ENCODE measurements around the gene TK2. TPM values are rescaled to one million over a fixed set of nuclear protein-coding genes. Genes with fewer than 3 reads are reported as not detected.
"Not testable (repeated sequence)": the region's sequence is repeated elsewhere in the genome, so short reads cannot be mapped to it uniquely, and the experiment has no call there.

TK2 gene
- total and polyA plus RNA-seq, 2 donors (not counting 1 experiment from before 2014, with no cell fraction given): 34.8 to 73.7 TPM

DNA sequence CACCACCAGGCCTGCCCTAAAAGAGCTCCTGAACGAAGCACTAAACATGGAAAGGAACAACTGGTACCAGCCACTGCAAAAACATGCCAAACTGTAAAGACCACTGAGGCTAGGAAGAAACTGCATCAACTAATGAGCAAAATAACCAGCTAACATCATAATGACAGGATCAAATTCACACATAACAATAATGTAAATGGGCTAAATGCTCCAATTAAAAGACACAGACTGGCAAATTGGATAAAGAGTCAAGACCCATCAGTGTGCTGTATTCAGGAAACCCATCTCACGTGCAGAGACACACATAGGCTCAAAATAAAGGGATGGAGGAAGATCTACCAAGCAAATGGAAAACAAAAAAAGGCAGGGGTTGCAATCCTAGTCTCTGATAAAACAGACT, 52.0 kb downstream of the TK2 start:
- not testable (repeated sequence) for DNase-seq (ENCODE audit: low read depth in 2 of 2)

DNA sequence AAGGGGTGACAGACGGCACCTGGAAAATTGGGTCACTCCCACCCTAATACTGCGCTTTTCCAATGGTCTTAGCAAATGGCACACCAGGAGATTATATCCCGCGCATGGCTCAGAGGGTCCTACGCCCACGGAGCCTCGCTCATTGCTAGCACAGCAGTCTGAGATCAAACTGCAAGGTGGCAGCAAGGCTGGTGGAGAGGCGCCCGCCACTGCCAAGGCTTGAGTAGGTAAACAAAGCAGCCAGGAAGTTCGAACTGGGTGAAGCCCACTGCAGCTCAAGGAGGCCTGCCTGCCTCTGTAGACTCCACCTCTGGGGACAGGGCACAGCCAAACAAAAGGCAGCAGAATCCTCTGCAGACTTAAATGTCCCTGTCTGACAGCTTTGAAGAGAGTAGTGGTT, 53.7 kb downstream of the TK2 start:
- H3K27ac ChIP-seq (ENCODE audit: insufficient read depth, low read length); H3K9ac ChIP-seq (ENCODE audit: insufficient read depth, low read length); H3K9me3 ChIP-seq (ENCODE audit: control insufficient read depth, insufficient read depth, low read depth, low read length); H3K36me3 ChIP-seq (ENCODE audit: control insufficient read depth, insufficient read depth, low read length); H2AFZ ChIP-seq (ENCODE audit: low read length); H3K4me1 ChIP-seq (ENCODE audit: control insufficient read depth, extremely low read depth, insufficient read depth, low read length); H3K79me2 ChIP-seq (ENCODE audit: control insufficient read depth, insufficient read depth, low read length); H3K27me3 ChIP-seq (ENCODE audit: control insufficient read depth, insufficient read depth, low read length); H4K20me1 ChIP-seq (ENCODE audit: control insufficient read depth, extremely low read depth, insufficient read depth, low read length); H3K4me3 ChIP-seq (replicated peaks in 1 of 4; ENCODE audit: control extremely low read depth in 1 of 4, insufficient read depth in 1 of 4, low read depth in 3 of 4, low read length in 4 of 4); H3K4me2 ChIP-seq (ENCODE audit: extremely low read depth, insufficient read depth, low read length); DNase-seq (ENCODE audit: low read depth in 2 of 2): not testable (repeated sequence)

More for the DNA sequence above, 52.0 kb downstream of the TK2 start:
- H3K36me3 ChIP-seq (ENCODE audit: control insufficient read depth, insufficient read depth, low read length); H3K9me3 ChIP-seq (ENCODE audit: control insufficient read depth, insufficient read depth, low read depth, low read length); H2AFZ ChIP-seq (ENCODE audit: low read length); H4K20me1 ChIP-seq (ENCODE audit: control insufficient read depth, extremely low read depth, insufficient read depth, low read length); H3K4me2 ChIP-seq (ENCODE audit: extremely low read depth, insufficient read depth, low read length); H3K27me3 ChIP-seq (ENCODE audit: control insufficient read depth, insufficient read depth, low read length); H3K27ac ChIP-seq (ENCODE audit: insufficient read depth, low read length); H3K4me3 ChIP-seq (replicated peaks in 1 of 4; ENCODE audit: control extremely low read depth in 1 of 4, insufficient read depth in 1 of 4, low read depth in 3 of 4, low read length in 4 of 4); H3K79me2 ChIP-seq (ENCODE audit: control insufficient read depth, insufficient read depth, low read length); H3K9ac ChIP-seq (ENCODE audit: insufficient read depth, low read length); H3K4me1 ChIP-seq (ENCODE audit: control insufficient read depth, extremely low read depth, insufficient read depth, low read length): not testable (repeated sequence)

DNA sequence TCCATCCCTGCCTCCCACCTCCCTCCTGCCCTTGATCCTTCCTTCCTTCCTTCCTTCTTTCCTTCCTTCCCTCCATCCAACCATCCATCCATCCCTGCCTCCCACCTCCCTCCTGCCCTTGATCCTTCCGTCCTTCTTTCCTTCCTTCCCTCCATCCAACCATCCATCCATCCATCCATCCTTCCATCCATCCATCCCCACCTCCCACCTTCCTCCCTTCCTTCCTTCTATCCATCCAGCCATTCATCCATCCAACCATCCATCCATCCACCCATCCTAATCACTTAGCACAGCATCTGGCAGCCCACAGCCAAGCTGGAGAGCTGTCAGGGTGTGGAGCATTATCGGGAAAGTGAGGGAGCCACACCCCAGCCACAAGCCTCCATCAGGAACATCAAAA, 54.5 kb downstream of the TK2 start:
- H3K79me2 ChIP-seq (ENCODE audit: control insufficient read depth, insufficient read depth, low read length): no peaks in the 10 kb centered on the region
- no peaks in the 10 kb centered on the region for H3K36me3 ChIP-seq (ENCODE audit: control insufficient read depth, insufficient read depth, low read length)
- no peaks in the 10 kb centered on the region for H3K4me1 ChIP-seq (ENCODE audit: control insufficient read depth, extremely low read depth, insufficient read depth, low read length)
- H3K4me2 ChIP-seq (ENCODE audit: extremely low read depth, insufficient read depth, low read length): no peak overlapping the region
- H3K4me3 ChIP-seq (replicated peaks in 1 of 4; ENCODE audit: control extremely low read depth in 1 of 4, insufficient read depth in 1 of 4, low read depth in 3 of 4, low read length in 4 of 4): no peak overlapping the region
- no peaks in the 10 kb centered on the region for H3K9me3 ChIP-seq (ENCODE audit: control insufficient read depth, insufficient read depth, low read depth, low read length)
- H4K20me1 ChIP-seq (ENCODE audit: control insufficient read depth, extremely low read depth, insufficient read depth, low read length): no peaks in the 10 kb centered on the region
- no peak for TF ChIP-seq EZH2 (IDR thresholded peaks at IDR 0.05; ENCODE audit: low read length, missing control alignments)
- TF ChIP-seq, protein P1, sequence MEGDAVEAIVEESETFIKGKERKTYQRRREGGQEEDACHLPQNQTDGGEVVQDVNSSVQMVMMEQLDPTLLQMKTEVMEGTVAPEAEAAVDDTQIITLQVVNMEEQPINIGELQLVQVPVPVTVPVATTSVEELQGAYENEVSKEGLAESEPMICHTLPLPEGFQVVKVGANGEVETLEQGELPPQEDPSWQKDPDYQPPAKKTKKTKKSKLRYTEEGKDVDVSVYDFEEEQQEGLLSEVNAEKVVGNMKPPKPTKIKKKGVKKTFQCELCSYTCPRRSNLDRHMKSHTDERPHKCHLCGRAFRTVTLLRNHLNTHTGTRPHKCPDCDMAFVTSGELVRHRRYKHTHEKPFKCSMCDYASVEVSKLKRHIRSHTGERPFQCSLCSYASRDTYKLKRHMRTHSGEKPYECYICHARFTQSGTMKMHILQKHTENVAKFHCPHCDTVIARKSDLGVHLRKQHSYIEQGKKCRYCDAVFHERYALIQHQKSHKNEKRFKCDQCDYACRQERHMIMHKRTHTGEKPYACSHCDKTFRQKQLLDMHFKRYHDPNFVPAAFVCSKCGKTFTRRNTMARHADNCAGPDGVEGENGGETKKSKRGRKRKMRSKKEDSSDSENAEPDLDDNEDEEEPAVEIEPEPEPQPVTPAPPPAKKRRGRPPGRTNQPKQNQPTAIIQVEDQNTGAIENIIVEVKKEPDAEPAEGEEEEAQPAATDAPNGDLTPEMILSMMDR (conservative IDR thresholded peaks at IDR 0.05 in 1 of 2, IDR thresholded peaks at IDR 0.05 in 1 of 2; ENCODE audit: low read depth in 1 of 2, low read length in 2 of 2): no peak
- no peak for DNase-seq (ENCODE audit: low read depth in 2 of 2)
- H3K9ac ChIP-seq (ENCODE audit: insufficient read depth, low read length): no peak overlapping the region
- no peak overlapping the region for H2AFZ ChIP-seq (ENCODE audit: low read length)
- no peaks in the 10 kb centered on the region for H3K27me3 ChIP-seq (ENCODE audit: control insufficient read depth, insufficient read depth, low read length)
- H3K27ac ChIP-seq (ENCODE audit: insufficient read depth, low read length): no peak overlapping the region

DNA sequence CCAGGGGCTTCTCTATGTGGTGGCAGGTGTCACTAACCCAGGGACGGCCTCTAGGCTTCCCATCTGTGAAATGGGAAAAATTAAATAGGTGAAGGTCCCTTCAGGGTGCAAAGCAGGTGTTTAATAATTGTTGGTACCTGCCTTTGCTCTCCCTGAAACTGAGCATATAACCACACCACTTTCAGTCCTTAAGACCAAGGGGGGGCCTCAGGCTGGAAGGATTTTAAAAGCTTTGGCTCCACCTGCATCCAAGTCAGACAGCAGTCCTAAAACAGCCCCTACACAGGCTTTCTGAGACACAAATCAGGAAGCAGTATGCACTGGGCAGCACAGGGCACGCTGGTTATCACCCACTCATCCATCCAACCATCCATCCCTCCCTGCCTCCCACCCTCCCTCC, 55.0 kb downstream of the TK2 start:
- Histone ChIP-seq H3K9me3 (ENCODE audit: control insufficient read depth, insufficient read depth, low read depth, low read length) (no peaks in the 10 kb centered on the region), H3K4me2 (ENCODE audit: extremely low read depth, insufficient read depth, low read length) (no peak overlapping the region), H2AFZ (ENCODE audit: low read length) (no peak overlapping the region)

More for the DNA sequence above, 55.0 kb downstream of the TK2 start:
- TF ChIP-seq, protein P1 (conservative IDR thresholded peaks at IDR 0.05 in 1 of 2, IDR thresholded peaks at IDR 0.05 in 1 of 2; ENCODE audit: low read depth in 1 of 2, low read length in 2 of 2): no peak
- no peak for TF ChIP-seq EZH2 (IDR thresholded peaks at IDR 0.05; ENCODE audit: low read length, missing control alignments)
- Histone ChIP-seq H3K9ac (ENCODE audit: insufficient read depth, low read length) (no peak overlapping the region), H3K27me3 (ENCODE audit: control insufficient read depth, insufficient read depth, low read length) (no peaks in the 10 kb centered on the region), H3K4me3 (replicated peaks in 1 of 4; ENCODE audit: control extremely low read depth in 1 of 4, insufficient read depth in 1 of 4, low read depth in 3 of 4, low read length in 4 of 4) (no peak overlapping the region), H3K27ac (ENCODE audit: insufficient read depth, low read length) (no peak overlapping the region), H3K4me1 (ENCODE audit: control insufficient read depth, extremely low read depth, insufficient read depth, low read length) (no peaks in the 10 kb centered on the region), H4K20me1 (ENCODE audit: control insufficient read depth, extremely low read depth, insufficient read depth, low read length) (no peaks in the 10 kb centered on the region), H3K79me2 (ENCODE audit: control insufficient read depth, insufficient read depth, low read length) (no peaks in the 10 kb centered on the region), H3K36me3 (ENCODE audit: control insufficient read depth, insufficient read depth, low read length) (no peaks in the 10 kb centered on the region)
- no peak for DNase-seq (ENCODE audit: low read depth in 2 of 2)

Data from fibroblast of lung (primary cell).